HCT116 (cell line): ENCODE measurements around the gene HEBP1. TPM values are rescaled to one million over a fixed set of nuclear protein-coding genes. Genes with fewer than 3 reads are reported as not detected.

Source experiments
- ATAC-seq: fragments of 200-7000 bp; cut with Tn5 transposase; 2 replicates; pipeline ENCODE4 v1.9.1; 2020; ENCODE audit warnings: mild to moderate bottlenecking, moderate library complexity
- BruUV-seq: library from RNA; stranded (reverse); fragments of 400-500 nt; replicated peaks from 2 replicates; lab custom pipeline; 2021; lab: Mats Ljungman, UMichigan
- CTCF ChIA-PET: fragments of 300-600 bp; sonication (Branson Sonifier 250); formaldehyde crosslinking; loops from one replicate; lab custom pipeline; 2021; ENCODE audit warnings: antibody characterized with exemption; lab: Charles Lee
- POLR2A ChIA-PET: fragments of 300-600, 350-600 bp; sonication (Branson Sonifier 250); formaldehyde crosslinking; loops from one replicate; lab custom pipeline; 2021; ENCODE audit warnings: antibody characterized with exemption; lab: Charles Lee
- RAD21 ChIA-PET, 2 experiments: fragments of 300-600 bp; sonication (Branson Sonifier 250); formaldehyde crosslinking; loops; one replicate each; lab custom pipeline; 2023; ENCODE audit warnings: low total read pairs in 2 of 2; ENCODE audit not compliant: uncharacterized antibody in 2 of 2, unreplicated experiment in 2 of 2, low non-redundant PET in 1 of 2; lab: Charles Lee
- DNase-seq: peaks from one replicate; pipeline ENCODE4 v3.0.0-alpha.2; 2010; ENCODE audit warnings: low read depth, low spot score
- H2AFZ ChIP-seq: fragments of 200-600 bp; shearing (Covaris generic), sonication (generic); 2 replicates; pipeline ENCODE4 v1.6.1; 2017; ENCODE audit warnings: low read depth, mixed run types, mixed read lengths, antibody characterized with exemption, low read length; ENCODE audit not compliant: poor library complexity, severe bottlenecking
- H3K27ac ChIP-seq: 2 replicates; pipeline ENCODE4 v1.5.1; 2012; ENCODE audit warnings: low read depth, low read length
- H3K27me3 ChIP-seq: fragments of 200-600 bp; sonication (generic); 2 replicates; pipeline ENCODE4 v1.6.1; 2016; ENCODE audit warnings: mixed run types, low read length, mixed read lengths; ENCODE audit not compliant: insufficient read depth
- H3K36me3 ChIP-seq, 2 experiments: fragments of 200-500 bp in 1 of 2; fragments of 200-600 bp in 1 of 2; sonication (Bioruptor generic) in 1 of 2; sonication (generic) in 1 of 2; 2 replicates each; pipeline versions ENCODE4 v1.5.1 to v1.6.1; 2014 to 2016; ENCODE audit warnings: low read length in 2 of 2, inconsistent platforms in 1 of 2, mixed read lengths in 1 of 2, mixed run types in 1 of 2; ENCODE audit not compliant: insufficient read depth in 2 of 2, control insufficient read depth in 1 of 2
- H3K4me1 ChIP-seq, 2 experiments: fragments of 200-600 bp in 1 of 2; sonication (generic) in 1 of 2; 2 replicates each; pipeline versions ENCODE4 v1.5.1 to v1.6.1; 2012 to 2017; ENCODE audit warnings: low read length in 2 of 2, inconsistent platforms in 1 of 2, mild to moderate bottlenecking in 1 of 2, mixed read lengths in 1 of 2, mixed run types in 1 of 2, moderate library complexity in 1 of 2; ENCODE audit not compliant: insufficient read depth in 2 of 2, control insufficient read depth in 1 of 2
- H3K4me2 ChIP-seq: fragments of 200-600 bp; sonication (generic); 2 replicates; pipeline ENCODE4 v1.6.1; 2017; ENCODE audit warnings: mixed run types, low read length, mixed read lengths
- H3K4me3 ChIP-seq, 2 experiments: fragments of 200-600 bp in 1 of 2; sonication (generic) in 1 of 2; replicated peaks in 1 of 2; 2 replicates each; pipeline ENCODE4 v1.5.1; 2011 to 2016; ENCODE audit warnings: low read length in 2 of 2, control low read depth in 1 of 2, low read depth in 1 of 2, mild to moderate bottlenecking in 1 of 2, mixed read lengths in 1 of 2, mixed run types in 1 of 2
- H3K79me2 ChIP-seq: fragments of 200-600 bp; sonication (generic); 2 replicates; pipeline ENCODE4 v1.6.1; 2017; ENCODE audit warnings: mild to moderate bottlenecking, mixed run types, low read length, moderate library complexity, mixed read lengths; ENCODE audit not compliant: insufficient read depth
- H3K9ac ChIP-seq: fragments of 200-600 bp; sonication (generic); 2 replicates; pipeline ENCODE4 v1.6.1; 2016; ENCODE audit warnings: low read length, mixed read lengths
- H3K9me2 ChIP-seq: fragments of 200-600 bp; sonication (generic), shearing (Covaris generic); 2 replicates; pipeline ENCODE4 v1.6.1; 2017; ENCODE audit warnings: mixed run types, mild to moderate bottlenecking, moderate library complexity; ENCODE audit not compliant: insufficient read depth
- H3K9me3 ChIP-seq, 2 experiments: fragments of 200-500 bp in 1 of 2; fragments of 200-600 bp in 1 of 2; sonication (Bioruptor generic) in 1 of 2; sonication (generic) in 1 of 2; 2 replicates each; pipeline ENCODE4 v1.6.1; 2014 to 2017; ENCODE audit warnings: low read length in 2 of 2, mixed read lengths in 2 of 2, inconsistent platforms in 1 of 2, low read depth in 1 of 2, mild to moderate bottlenecking in 1 of 2, mixed run types in 1 of 2, moderate library complexity in 1 of 2; ENCODE audit not compliant: control insufficient read depth in 1 of 2, insufficient read depth in 1 of 2
- H4K20me1 ChIP-seq: fragments of 200-600 bp; sonication (generic), shearing (Covaris generic); 2 replicates; pipeline ENCODE4 v1.6.1; 2017; ENCODE audit warnings: mixed run types, mild to moderate bottlenecking, moderate library complexity; ENCODE audit not compliant: insufficient read depth
- ATF3 ChIP-seq: IDR thresholded peaks from 2 replicates; pipeline ENCODE4 v1.6.1; 2012
- CBX3 ChIP-seq: IDR thresholded peaks from 2 replicates; pipeline ENCODE4 v1.6.1; 2012; ENCODE audit warnings: low read depth
- CEBPB ChIP-seq: IDR thresholded peaks from 2 replicates; pipeline ENCODE4 v1.6.1; 2012; ENCODE audit warnings: low read depth
- EGR1 ChIP-seq: IDR thresholded peaks from 2 replicates; pipeline ENCODE4 v1.6.1; 2012; ENCODE audit warnings: low read depth
- ELF1 ChIP-seq: IDR thresholded peaks from 2 replicates; pipeline ENCODE4 v1.6.1; 2012; ENCODE audit warnings: low read depth, borderline replicate concordance
- EZH2 ChIP-seq: fragments of 200-600 bp; sonication (generic); IDR thresholded peaks from 2 replicates; pipeline ENCODE4 v1.6.1; 2017; ENCODE audit warnings: antibody characterized with exemption, mixed run types
- FOSL1 ChIP-seq: IDR thresholded peaks from 2 replicates; pipeline ENCODE4 v1.6.1; 2012; ENCODE audit warnings: low read depth
- JUND ChIP-seq: IDR thresholded peaks from 2 replicates; pipeline ENCODE4 v1.6.1; 2012
- MAX ChIP-seq: IDR thresholded peaks from 2 replicates; pipeline ENCODE4 v1.6.1; 2012
- POLR2AphosphoS5 ChIP-seq: IDR thresholded peaks from 2 replicates; pipeline ENCODE4 v1.6.1; 2011; ENCODE audit warnings: mild to moderate bottlenecking, low read depth, low read length, moderate library complexity
- RAD21 ChIP-seq: IDR thresholded peaks from 2 replicates; pipeline ENCODE4 v1.6.1; 2012; ENCODE audit warnings: low read depth, mild to moderate bottlenecking
- REST ChIP-seq: IDR thresholded peaks from 2 replicates; pipeline ENCODE4 v1.6.1; 2012; ENCODE audit warnings: low read depth
- SIN3A ChIP-seq: IDR thresholded peaks from 2 replicates; pipeline ENCODE4 v1.6.1; 2012; ENCODE audit warnings: low read depth
- SP1 ChIP-seq: IDR thresholded peaks from 2 replicates; pipeline ENCODE4 v1.6.1; 2012; ENCODE audit warnings: low read depth
- SRF ChIP-seq: IDR thresholded peaks from 2 replicates; pipeline ENCODE4 v1.6.1; 2012; ENCODE audit warnings: low read depth
- YY1 ChIP-seq: IDR thresholded peaks from 2 replicates; pipeline ENCODE4 v1.6.1; 2011; ENCODE audit warnings: low read length, low read depth, moderate library complexity, mild to moderate bottlenecking; ENCODE audit not compliant: insufficient replicate concordance; ENCODE audit errors: extremely low read depth
- ZBTB33 ChIP-seq: IDR thresholded peaks from 2 replicates; pipeline ENCODE4 v1.6.1; 2011; ENCODE audit warnings: mild to moderate bottlenecking, low read length, moderate library complexity; ENCODE audit not compliant: insufficient replicate concordance; ENCODE audit errors: extremely low read depth
- ZFX ChIP-seq: fragments of 450-650 bp; IDR thresholded peaks from 2 replicates; pipeline ENCODE4 v1.6.1; 2017
- ZNF274 ChIP-seq: fragments of 200-500 bp; sonication (Bioruptor generic); IDR thresholded peaks from 2 replicates; pipeline ENCODE4 v1.6.1; 2014; ENCODE audit warnings: mild to moderate bottlenecking, low read depth, low read length, inconsistent platforms
- intact Hi-C: fragments of 100-400 bp; cut with micrococcal nuclease; formaldehyde crosslinking; loops from 2 replicates; pipeline ENCODE4 v1.10.0; 2022
- total RNA-seq: library from RNA; stranded (reverse); gene quantifications from one replicate; pipeline ENCODE4 v1.2.1, GENCODE V29; 2021; ENCODE audit not compliant: unreplicated experiment

Gene HEBP1
- total RNA-seq, 1 experiment from 2014 or later = 41.0 TPM

- TF ChIP-seq SRF (no peak), ZNF274 (no peak)
Observed at GRCh38 chr12:12974211-12974610, 25.9 kb downstream of the HEBP1 start (continued).

- Histone ChIP-seq H3K27me3 (no peaks in the 10 kb centered on the region), H3K79me2 (no peaks in the 10 kb centered on the region), H3K27ac (no peak overlapping the region), H3K4me2 (no peak overlapping the region), H3K36me3 (peaks cover 8 to 18% of the 10 kb centered on the region in 2 experiments; a peak in 3 of 4 replicates), H3K9ac (no peak overlapping the region), H4K20me1 (no peaks in the 10 kb centered on the region), H3K4me1 (peaks cover 0 to 12% of the 10 kb centered on the region in 2 experiments; a peak in 1 of 4 replicates), H3K4me3 (no peak overlapping the region), H3K9me2 (no peaks in the 10 kb centered on the region), H3K9me3 (no peaks in the 10 kb centered on the region)
- ATAC-seq = no peak
- BruUV-seq = no TSS peak
- ChIA-PET CTCF (no interaction called here), RAD21 (no interaction called here), POLR2A (no interaction called here)
- no peak for DNase-seq
- TF ChIP-seq CBX3 (no peak), SRF (no peak), SIN3A (no peak), SP1 (no peak), JUND (no peak), ZBTB33 (no peak), YY1 (no peak), ZFX (no peak), REST (no peak), RAD21 (no peak), MAX (no peak), ZNF274 (no peak), ELF1 (no peak), EZH2 (no peak), CEBPB (no peak), POLR2AphosphoS5 (no peak), EGR1 (no peak), ATF3 (no peak), FOSL1 (no peak)
- TF ChIP-seq, all 23 proteins: peak for 0
- no peak overlapping the region for H2AFZ ChIP-seq
- intact Hi-C loops = no loop called here
Observed at GRCh38 chr12:12973019-12973418, 27.0 kb downstream of the HEBP1 start.
